Activated naive CD8-positive, alpha-beta T cell treated with anti-CD3 and anti-CD28 coated beads, Interleukin-2, amount 50 U/mL, for 16 hours (primary cell): ENCODE data around the gene RCBTB2.

Source experiments
- DNase-seq: peaks from one replicate; pipeline ENCODE4 v3.0.0-alpha.2; 2020; ENCODE audit warnings: low read depth, low spot score

Gene RCBTB2

GRCh38 chr13:48563626-48564025, 30.7 kb upstream of the RCBTB2 start:
- DNase-seq, result no peak

GRCh38 chr13:48562296-48563066, 29.6 kb upstream of the RCBTB2 start:
- peak; percentile 25 for DNase-seq

- no peak for DNase-seq
Observed at GRCh38 chr13:48561466-48562235, 28.8 kb upstream of the RCBTB2 start.

- no peak for DNase-seq
Observed at GRCh38 chr13:48560657-48561337, 27.9 kb upstream of the RCBTB2 start.

GRCh38 chr13:48559638-48560320, 26.9 kb upstream of the RCBTB2 start:
- DNase-seq, result no peak

- DNase-seq, result no peak
Observed at GRCh38 chr13:48556817-48557216, 23.9 kb upstream of the RCBTB2 start.

- DNase-seq, result no peak
Observed at GRCh38 chr13:48555441-48555840, 22.6 kb upstream of the RCBTB2 start.

- no peak for DNase-seq
Observed at GRCh38 chr13:48551329-48551728, 18.4 kb upstream of the RCBTB2 start.

GRCh38 chr13:48549658-48550057, 16.8 kb upstream of the RCBTB2 start:
- DNase-seq, result no peak

GRCh38 chr13:48547663-48548092, 14.8 kb upstream of the RCBTB2 start:
- DNase-seq, result no peak

GRCh38 chr13:48545608-48546007, 12.7 kb upstream of the RCBTB2 start:
- DNase-seq, result no peak

GRCh38 chr13:48542581-48543341, 9.9 kb upstream of the RCBTB2 start:
- DNase-seq, result no peak

GRCh38 chr13:48542138-48542537, 9.3 kb upstream of the RCBTB2 start:
- DNase-seq, result no peak

- no peak for DNase-seq
Observed at GRCh38 chr13:48539550-48539949, 6.7 kb upstream of the RCBTB2 start.

GRCh38 chr13:48536621-48537250, 3.9 kb upstream of the RCBTB2 start:
- no peak for DNase-seq

- DNase-seq, result no peak
Observed at GRCh38 chr13:48535766-48536165, 2.9 kb upstream of the RCBTB2 start.

GRCh38 chr13:48534911-48535501, 2.1 kb upstream of the RCBTB2 start:
- DNase-seq, result no peak

- DNase-seq, result no peak
Observed at GRCh38 chr13:48533961-48534600, 1.2 kb upstream of the RCBTB2 start.

- DNase-seq, result no peak
Observed at GRCh38 chr13:48532256-48532505, 699 bp downstream of the RCBTB2 start.
